WTC11 (cell line): Measurements from ENCODE around the gene ROBO1.

Source experiments
- AFF4 ChIP-seq: sonication (generic); formaldehyde crosslinking; IDR thresholded peaks from 2 replicates; pipeline ENCODE4 v1.8.1; 2023; ENCODE audit warnings: mild to moderate bottlenecking, missing genetic modification reagents, borderline replicate concordance
- ATF3 ChIP-seq: sonication (generic); formaldehyde crosslinking; conservative IDR thresholded peaks from 2 replicates; pipeline ENCODE4 v1.8.1; 2022; ENCODE audit warnings: mild to moderate bottlenecking, missing genetic modification reagents
- JUN ChIP-seq: sonication (generic); formaldehyde crosslinking; IDR thresholded peaks from 2 replicates; pipeline ENCODE4 v1.8.0; 2023; ENCODE audit warnings: mild to moderate bottlenecking, missing genetic modification reagents
- TEAD4 ChIP-seq: sonication (generic); formaldehyde crosslinking; IDR thresholded peaks from 2 replicates; pipeline ENCODE4 v1.8.0; 2022; ENCODE audit warnings: mild to moderate bottlenecking, missing genetic modification reagents
- ZNF138 ChIP-seq: sonication (generic); formaldehyde crosslinking; conservative IDR thresholded peaks from 2 replicates; pipeline ENCODE4 v1.8.1; 2022; ENCODE audit warnings: mild to moderate bottlenecking, moderate library complexity, missing genetic modification reagents
- TF ChIP-seq, protein P1 (sequence below): sonication (generic); formaldehyde crosslinking; IDR thresholded peaks from 2 replicates; pipeline ENCODE4 v1.8.0; 2022; ENCODE audit warnings: mild to moderate bottlenecking, missing genetic modification reagents
- TF ChIP-seq, protein P2 (sequence below): fragments of 200-600 bp; IDR thresholded peaks from 2 replicates; pipeline ENCODE4 v1.8.0; 2022; ENCODE audit warnings: antibody characterized with exemption
- TF ChIP-seq, protein P3 (sequence below): sonication (generic); formaldehyde crosslinking; IDR thresholded peaks from 2 replicates; pipeline ENCODE4 v1.8.1; 2022; ENCODE audit warnings: mild to moderate bottlenecking, moderate library complexity, missing genetic modification reagents

GRCh38 chr3:78697426-78697825 is 1070.4 kb downstream of the ROBO1 start:
- TF ChIP-seq AFF4 (CRISPR knock-in tag) (no peak), TEAD4 (no peak), JUN (CRISPR knock-in tag) (no peak), ATF3 (no peak), ZNF138 (CRISPR knock-in tag) (no peak)
- TF ChIP-seq, protein P1, sequence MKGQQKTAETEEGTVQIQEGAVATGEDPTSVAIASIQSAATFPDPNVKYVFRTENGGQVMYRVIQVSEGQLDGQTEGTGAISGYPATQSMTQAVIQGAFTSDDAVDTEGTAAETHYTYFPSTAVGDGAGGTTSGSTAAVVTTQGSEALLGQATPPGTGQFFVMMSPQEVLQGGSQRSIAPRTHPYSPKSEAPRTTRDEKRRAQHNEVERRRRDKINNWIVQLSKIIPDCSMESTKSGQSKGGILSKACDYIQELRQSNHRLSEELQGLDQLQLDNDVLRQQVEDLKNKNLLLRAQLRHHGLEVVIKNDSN = no peak
- TF ChIP-seq, protein P2, sequence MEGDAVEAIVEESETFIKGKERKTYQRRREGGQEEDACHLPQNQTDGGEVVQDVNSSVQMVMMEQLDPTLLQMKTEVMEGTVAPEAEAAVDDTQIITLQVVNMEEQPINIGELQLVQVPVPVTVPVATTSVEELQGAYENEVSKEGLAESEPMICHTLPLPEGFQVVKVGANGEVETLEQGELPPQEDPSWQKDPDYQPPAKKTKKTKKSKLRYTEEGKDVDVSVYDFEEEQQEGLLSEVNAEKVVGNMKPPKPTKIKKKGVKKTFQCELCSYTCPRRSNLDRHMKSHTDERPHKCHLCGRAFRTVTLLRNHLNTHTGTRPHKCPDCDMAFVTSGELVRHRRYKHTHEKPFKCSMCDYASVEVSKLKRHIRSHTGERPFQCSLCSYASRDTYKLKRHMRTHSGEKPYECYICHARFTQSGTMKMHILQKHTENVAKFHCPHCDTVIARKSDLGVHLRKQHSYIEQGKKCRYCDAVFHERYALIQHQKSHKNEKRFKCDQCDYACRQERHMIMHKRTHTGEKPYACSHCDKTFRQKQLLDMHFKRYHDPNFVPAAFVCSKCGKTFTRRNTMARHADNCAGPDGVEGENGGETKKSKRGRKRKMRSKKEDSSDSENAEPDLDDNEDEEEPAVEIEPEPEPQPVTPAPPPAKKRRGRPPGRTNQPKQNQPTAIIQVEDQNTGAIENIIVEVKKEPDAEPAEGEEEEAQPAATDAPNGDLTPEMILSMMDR = no peak
- TF ChIP-seq, protein P3, sequence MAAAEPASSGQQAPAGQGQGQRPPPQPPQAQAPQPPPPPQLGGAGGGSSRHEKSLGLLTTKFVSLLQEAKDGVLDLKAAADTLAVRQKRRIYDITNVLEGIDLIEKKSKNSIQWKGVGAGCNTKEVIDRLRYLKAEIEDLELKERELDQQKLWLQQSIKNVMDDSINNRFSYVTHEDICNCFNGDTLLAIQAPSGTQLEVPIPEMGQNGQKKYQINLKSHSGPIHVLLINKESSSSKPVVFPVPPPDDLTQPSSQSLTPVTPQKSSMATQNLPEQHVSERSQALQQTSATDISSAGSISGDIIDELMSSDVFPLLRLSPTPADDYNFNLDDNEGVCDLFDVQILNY (CRISPR knock-in tag) = no peak
